ENCODE results near the gene NEAT1.

Gene NEAT1

DNA sequence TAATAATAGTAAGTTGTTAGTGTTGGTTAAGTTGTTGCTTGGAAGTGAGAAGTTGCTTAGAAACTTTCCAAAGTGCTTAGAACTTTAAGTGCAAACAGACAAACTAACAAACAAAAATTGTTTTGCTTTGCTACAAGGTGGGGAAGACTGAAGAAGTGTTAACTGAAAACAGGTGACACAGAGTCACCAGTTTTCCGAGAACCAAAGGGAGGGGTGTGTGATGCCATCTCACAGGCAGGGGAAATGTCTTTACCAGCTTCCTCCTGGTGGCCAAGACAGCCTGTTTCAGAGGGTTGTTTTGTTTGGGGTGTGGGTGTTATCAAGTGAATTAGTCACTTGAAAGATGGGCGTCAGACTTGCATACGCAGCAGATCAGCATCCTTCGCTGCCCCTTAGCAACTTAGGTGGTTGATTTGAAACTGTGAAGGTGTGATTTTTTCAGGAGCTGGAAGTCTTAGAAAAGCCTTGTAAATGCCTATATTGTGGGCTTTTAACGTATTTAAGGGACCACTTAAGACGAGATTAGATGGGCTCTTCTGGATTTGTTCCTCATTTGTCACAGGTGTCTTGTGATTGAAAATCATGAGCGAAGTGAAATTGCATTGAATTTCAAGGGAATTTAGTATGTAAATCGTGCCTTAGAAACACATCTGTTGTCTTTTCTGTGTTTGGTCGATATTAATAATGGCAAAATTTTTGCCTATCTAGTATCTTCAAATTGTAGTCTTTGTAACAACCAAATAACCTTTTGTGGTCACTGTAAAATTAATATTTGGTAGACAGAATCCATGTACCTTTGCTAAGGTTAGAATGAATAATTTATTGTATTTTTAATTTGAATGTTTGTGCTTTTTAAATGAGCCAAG, 2.7 kb downstream of the NEAT1 start:
- TF ChIP-seq, protein P1, sequence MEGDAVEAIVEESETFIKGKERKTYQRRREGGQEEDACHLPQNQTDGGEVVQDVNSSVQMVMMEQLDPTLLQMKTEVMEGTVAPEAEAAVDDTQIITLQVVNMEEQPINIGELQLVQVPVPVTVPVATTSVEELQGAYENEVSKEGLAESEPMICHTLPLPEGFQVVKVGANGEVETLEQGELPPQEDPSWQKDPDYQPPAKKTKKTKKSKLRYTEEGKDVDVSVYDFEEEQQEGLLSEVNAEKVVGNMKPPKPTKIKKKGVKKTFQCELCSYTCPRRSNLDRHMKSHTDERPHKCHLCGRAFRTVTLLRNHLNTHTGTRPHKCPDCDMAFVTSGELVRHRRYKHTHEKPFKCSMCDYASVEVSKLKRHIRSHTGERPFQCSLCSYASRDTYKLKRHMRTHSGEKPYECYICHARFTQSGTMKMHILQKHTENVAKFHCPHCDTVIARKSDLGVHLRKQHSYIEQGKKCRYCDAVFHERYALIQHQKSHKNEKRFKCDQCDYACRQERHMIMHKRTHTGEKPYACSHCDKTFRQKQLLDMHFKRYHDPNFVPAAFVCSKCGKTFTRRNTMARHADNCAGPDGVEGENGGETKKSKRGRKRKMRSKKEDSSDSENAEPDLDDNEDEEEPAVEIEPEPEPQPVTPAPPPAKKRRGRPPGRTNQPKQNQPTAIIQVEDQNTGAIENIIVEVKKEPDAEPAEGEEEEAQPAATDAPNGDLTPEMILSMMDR (IDR thresholded peaks at IDR 0.05): no peak

DNA sequence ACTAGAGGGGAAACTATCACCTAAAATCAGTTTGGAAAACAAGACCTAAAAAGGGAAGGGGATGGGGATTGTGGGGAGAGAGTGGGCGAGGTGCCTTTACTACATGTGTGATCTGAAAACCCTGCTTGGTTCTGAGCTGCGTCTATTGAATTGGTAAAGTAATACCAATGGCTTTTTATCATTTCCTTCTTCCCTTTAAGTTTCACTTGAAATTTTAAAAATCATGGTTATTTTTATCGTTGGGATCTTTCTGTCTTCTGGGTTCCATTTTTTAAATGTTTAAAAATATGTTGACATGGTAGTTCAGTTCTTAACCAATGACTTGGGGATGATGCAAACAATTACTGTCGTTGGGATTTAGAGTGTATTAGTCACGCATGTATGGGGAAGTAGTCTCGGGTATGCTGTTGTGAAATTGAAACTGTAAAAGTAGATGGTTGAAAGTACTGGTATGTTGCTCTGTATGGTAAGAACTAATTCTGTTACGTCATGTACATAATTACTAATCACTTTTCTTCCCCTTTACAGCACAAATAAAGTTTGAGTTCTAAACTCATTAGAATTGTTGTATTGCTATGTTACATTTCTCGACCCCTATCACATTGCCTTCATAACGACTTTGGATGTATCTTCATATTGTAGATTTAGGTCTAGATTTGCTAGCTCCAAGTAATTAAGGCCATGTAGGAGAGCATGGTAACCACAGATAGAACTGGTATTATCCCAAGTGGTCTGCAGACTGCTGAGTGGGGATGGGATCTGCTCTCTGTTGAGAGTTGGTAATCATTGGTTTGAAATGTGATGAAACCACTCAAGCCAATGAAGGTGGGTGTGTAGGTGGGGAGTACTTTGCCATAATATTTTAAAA, 3.6 kb downstream of the NEAT1 start:
- TF ChIP-seq, protein P1 (IDR thresholded peaks at IDR 0.05): no peak

DNA sequence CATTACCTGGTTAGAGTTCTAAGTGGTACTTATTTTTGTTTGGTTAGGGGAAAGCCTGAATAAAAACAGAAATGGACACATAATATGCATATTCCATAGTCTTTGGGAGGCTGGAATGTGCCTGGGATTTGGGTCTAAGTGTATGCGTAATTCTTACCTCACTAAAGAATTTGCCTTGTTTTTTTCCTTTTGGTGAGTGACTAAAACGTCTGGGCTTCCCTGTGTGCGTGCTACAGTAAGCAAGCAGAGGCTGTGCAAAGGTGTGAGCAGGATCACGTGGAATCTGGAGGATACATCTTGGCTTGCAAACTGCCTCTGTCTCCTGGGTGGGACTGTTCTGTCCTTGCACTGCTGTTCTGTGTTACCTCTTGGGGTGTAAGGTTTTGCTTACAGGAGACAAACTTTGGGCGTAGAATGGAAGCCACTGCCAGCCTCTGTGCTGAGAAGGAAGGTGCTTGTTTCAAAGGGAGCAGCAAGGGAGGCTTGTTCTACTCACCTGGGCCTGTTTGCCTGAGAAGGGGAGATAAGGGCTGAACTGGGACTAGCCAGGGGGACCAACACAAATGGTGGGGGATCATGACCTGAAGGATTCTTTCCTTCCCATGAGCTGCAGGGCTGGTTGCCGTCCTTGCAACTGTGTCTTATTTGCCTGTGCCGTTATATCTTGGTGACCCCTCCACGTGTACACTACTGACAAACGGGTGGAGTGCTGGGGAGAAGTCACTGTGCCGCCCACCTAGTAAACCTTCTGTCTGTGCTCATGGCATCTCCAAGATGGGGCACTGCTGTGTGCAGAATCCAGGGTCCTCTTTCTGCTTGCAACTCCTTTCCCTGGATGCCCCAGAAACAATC, 4.5 kb downstream of the NEAT1 start:
- TF ChIP-seq, protein P1 (IDR thresholded peaks at IDR 0.05): no peak

DNA sequence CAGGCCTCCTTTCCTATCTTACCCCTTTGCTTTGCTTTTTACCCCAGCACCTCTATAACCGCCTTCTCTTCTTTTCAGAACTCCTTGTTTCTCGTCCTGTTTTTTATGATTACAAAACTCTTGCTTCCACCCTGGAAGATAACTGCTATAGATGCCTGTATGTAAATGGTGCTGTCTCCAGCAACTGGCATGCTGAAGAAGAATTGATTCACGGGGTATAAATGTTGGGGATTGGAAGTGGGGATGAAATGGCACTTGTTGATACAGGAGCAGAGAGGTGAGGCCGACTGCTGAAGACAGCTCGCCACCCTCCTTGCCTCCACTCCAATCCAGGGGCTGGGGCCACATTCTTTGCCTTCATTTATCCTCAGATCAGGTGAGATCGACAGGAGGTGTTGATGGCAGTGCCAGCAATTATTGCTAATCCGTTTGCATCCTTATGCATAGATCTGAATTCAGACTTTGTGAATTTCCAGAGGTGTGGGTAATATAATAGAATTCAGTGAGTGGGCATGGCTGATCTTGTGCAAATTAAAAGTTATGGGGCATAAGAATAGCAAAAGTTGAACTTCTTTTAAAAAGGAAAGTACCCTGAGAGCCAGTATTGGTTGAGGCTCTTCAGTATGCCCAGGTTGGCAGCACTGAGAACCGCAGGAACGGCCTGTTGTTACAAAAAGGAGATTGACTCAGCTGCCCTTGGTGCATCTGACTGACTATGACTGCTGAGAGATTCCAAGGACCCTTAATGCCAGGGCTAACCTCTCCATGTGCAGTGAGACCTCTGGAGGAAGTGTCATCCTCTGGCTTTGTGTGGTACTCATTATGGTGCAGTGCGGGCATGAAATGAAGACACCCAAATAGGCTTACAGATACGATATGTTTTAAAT, 5.3 kb downstream of the NEAT1 start:
- TF ChIP-seq, protein P1 (IDR thresholded peaks at IDR 0.05): no peak

DNA sequence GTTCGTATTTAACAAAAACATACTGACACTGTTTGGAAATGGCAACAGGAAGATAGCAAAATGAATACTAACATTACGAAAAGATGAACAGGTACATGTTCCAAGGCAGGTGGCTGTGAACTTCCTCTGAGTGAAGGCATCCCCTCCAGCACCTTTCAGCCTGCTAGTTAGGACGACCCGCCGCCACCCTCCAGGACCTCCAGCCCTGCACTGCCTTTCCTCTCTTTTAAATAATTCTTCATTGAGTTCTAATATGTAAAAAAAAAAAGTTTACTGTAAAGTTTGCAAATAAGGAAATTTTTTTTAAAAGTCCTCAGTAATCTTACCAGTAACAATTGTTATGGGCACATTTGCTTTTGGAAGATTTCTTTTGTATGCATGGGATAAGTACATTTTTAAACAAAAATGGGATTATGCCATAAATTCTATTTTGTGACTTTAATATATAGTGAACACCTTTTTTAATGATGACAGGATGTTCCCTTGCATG, 6.0 kb downstream of the NEAT1 start:
- TF ChIP-seq, protein P1 (IDR thresholded peaks at IDR 0.05): no peak

DNA sequence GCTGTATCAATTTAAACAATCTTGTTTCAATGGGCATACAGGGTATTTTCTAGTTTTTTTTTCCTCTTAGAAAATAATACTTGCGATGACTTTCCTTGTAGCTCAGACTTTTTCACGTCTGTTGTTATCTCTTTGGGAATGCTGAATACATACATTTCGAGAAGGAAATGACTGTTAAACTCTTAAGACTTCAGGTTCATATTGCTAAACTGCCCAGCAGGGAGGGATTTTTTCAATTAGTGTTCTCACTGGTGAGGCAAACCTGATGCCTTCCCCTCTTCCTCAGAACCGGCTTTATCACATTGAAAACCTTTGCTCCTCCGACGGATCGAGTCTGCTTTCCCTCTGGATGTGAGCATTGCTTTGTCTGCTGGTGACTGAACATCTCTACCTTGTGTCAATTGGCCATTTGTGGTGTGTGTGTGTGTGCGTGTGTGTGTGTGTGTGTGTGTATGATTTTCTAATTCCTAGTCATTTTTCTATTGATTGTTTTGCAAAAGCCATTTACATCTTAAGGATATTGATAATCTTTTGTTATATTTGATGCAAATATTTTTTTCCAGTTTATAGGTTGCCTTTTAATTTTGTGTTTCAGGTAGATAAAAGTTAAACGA, 6.6 kb downstream of the NEAT1 start:
- TF ChIP-seq, protein P1 (IDR thresholded peaks at IDR 0.05): no peak
